Lower leg skin (tissue), 3 donors: Measurements from ENCODE around the gene VAT1L.

ENCODE experiments used
- POLR2A ChIP-seq, 2 donors: fragments of 450-650 bp; IDR thresholded peaks; one replicate each; pipeline ENCODE4 v1.6.1; 2016 to 2017; ENCODE audit warnings: antibody characterized with exemption in 2 of 2, mild to moderate bottlenecking in 1 of 2, moderate library complexity in 1 of 2
- TF ChIP-seq, protein P1 (sequence below), 3 donors: fragments of 450-650 bp; IDR thresholded peaks; one replicate each; pipeline ENCODE4 v1.5.1; 2016; ENCODE audit warnings: antibody characterized with exemption in 3 of 3, mild to moderate bottlenecking in 3 of 3, moderate library complexity in 2 of 3

DNA sequence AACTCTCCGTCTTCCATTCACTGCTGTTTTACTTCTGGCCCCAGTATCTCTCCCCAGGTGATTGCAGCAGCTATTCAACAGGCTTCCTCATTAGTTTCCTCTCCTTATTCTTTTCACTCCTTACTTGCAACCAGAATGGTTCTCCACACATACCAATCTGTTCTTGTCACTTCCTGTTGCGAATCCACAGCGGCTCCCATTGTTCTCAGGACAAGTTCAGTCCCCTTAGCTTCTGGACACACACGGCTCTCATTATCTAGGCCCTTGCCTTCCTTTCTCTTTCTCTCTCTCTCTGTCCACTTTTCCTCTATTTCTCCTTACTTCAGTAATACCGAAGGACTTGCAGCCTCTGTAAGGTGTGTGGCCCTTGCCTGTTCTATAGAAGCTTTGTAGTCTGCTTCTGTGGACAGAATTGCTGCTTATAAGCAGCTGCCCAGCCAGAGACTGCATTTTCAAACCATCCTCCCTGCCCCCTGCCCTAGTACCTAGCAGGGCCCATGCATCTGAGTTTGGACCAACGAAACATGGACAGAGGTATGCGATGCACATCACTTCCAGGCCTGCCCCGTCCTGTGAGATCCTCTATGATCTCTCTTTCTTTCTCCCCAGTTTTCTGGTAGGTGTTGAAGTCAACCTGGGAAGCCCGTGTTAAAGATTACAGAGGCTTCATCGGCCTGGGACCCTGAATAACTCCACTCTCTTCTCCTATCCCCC lies 45.7 kb downstream of the VAT1L start:
- TF ChIP-seq, protein P1, sequence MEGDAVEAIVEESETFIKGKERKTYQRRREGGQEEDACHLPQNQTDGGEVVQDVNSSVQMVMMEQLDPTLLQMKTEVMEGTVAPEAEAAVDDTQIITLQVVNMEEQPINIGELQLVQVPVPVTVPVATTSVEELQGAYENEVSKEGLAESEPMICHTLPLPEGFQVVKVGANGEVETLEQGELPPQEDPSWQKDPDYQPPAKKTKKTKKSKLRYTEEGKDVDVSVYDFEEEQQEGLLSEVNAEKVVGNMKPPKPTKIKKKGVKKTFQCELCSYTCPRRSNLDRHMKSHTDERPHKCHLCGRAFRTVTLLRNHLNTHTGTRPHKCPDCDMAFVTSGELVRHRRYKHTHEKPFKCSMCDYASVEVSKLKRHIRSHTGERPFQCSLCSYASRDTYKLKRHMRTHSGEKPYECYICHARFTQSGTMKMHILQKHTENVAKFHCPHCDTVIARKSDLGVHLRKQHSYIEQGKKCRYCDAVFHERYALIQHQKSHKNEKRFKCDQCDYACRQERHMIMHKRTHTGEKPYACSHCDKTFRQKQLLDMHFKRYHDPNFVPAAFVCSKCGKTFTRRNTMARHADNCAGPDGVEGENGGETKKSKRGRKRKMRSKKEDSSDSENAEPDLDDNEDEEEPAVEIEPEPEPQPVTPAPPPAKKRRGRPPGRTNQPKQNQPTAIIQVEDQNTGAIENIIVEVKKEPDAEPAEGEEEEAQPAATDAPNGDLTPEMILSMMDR (IDR thresholded peaks at IDR 0.05), result no peak
- TF ChIP-seq POLR2A (IDR thresholded peaks at IDR 0.05), result no peak
